ENCODE data around the gene SENP6.
"Not testable (repeated sequence)": the region's sequence is repeated elsewhere in the genome, so short reads cannot be mapped to it uniquely, and the experiment has no call there.

The SENP6 gene

GRCh38 chr6:75608956-75609533 is 7.4 kb downstream of the SENP6 start:
- no peak for DNase-seq

- peak; percentile 5 for DNase-seq
These were observed 8.2 kb downstream of the SENP6 start for GRCh38 chr6:75609639-75610590.

- DNase-seq: no peak
These were observed 9.5 kb downstream of the SENP6 start for GRCh38 chr6:75611011-75611701.

- no peak for DNase-seq
These were observed 10.2 kb downstream of the SENP6 start for GRCh38 chr6:75611702-75612375.

GRCh38 chr6:75612434-75612833 is 10.8 kb downstream of the SENP6 start:
- no peak for DNase-seq

GRCh38 chr6:75613056-75613501 is 11.4 kb downstream of the SENP6 start:
- no peak for DNase-seq

- no peak for DNase-seq
These were observed 16.8 kb downstream of the SENP6 start for GRCh38 chr6:75618437-75618836.

GRCh38 chr6:75619230-75619899 is 17.7 kb downstream of the SENP6 start:
- DNase-seq: no peak

- DNase-seq: peak; percentile 6
These were observed 19.0 kb downstream of the SENP6 start for GRCh38 chr6:75620381-75621304.

GRCh38 chr6:75621846-75622245 is 20.2 kb downstream of the SENP6 start:
- DNase-seq: no peak

GRCh38 chr6:75623491-75623890 is 21.8 kb downstream of the SENP6 start:
- DNase-seq: no peak

GRCh38 chr6:75624335-75624734 is 22.7 kb downstream of the SENP6 start:
- no peak for DNase-seq

- no peak for DNase-seq
These were observed 23.3 kb downstream of the SENP6 start for GRCh38 chr6:75624988-75625387.

GRCh38 chr6:75626561-75626960 is 24.9 kb downstream of the SENP6 start:
- no peak for DNase-seq

GRCh38 chr6:75627708-75628107 is 26.0 kb downstream of the SENP6 start:
- DNase-seq: not testable (repeated sequence)

- DNase-seq: no peak
These were observed 30.4 kb downstream of the SENP6 start for GRCh38 chr6:75631859-75632635.

GRCh38 chr6:75633045-75633444 is 31.4 kb downstream of the SENP6 start:
- no peak for DNase-seq

- DNase-seq: no peak
These were observed 40.6 kb downstream of the SENP6 start for GRCh38 chr6:75642311-75642710.

- no peak for DNase-seq
These were observed 41.5 kb downstream of the SENP6 start for GRCh38 chr6:75643173-75643572.

GRCh38 chr6:75656479-75656878 is 54.8 kb downstream of the SENP6 start:
- no peak for DNase-seq

GRCh38 chr6:75657327-75657726 is 55.6 kb downstream of the SENP6 start:
- no peak for DNase-seq

Measured in NCI-H82 (cell line).